MM.1S (cell line): Measurements from ENCODE around the gene DPP6.

ENCODE experiments used
- DNase-seq: peaks from one replicate; pipeline ENCODE4 v3.0.0-alpha.2; 2015
- H2AFZ ChIP-seq: fragments of 300-600 bp; sonication (generic); 2 replicates; pipeline ENCODE4 v1.6.0; 2016; ENCODE audit warnings: antibody characterized with exemption, low read length
- H3F3A ChIP-seq: fragments of 300-600 bp; sonication (generic); 2 replicates; pipeline ENCODE4 v1.6.1; 2016; ENCODE audit warnings: mild to moderate bottlenecking, antibody characterized with exemption, low read length, moderate library complexity, mixed read lengths; ENCODE audit not compliant: insufficient read depth
- H3K27ac ChIP-seq: fragments of 300-600 bp; sonication (generic); 2 replicates; pipeline ENCODE4 v1.5.1; 2016; ENCODE audit warnings: mild to moderate bottlenecking, low read length
- H3K27me3 ChIP-seq: fragments of 300-600 bp; sonication (generic); replicated peaks from 2 replicates; pipeline ENCODE4 v1.6.0; 2016; ENCODE audit warnings: low read length; ENCODE audit not compliant: insufficient read depth
- H3K36me3 ChIP-seq: fragments of 300-600 bp; sonication (generic); replicated peaks from 2 replicates; pipeline ENCODE4 v1.6.1; 2016; ENCODE audit warnings: mild to moderate bottlenecking, low read length, mixed read lengths; ENCODE audit not compliant: insufficient read depth
- H3K4me1 ChIP-seq: fragments of 300-600 bp; sonication (generic); 2 replicates; pipeline ENCODE4 v1.6.1; 2016; ENCODE audit warnings: low read length, mixed read lengths
- H3K4me2 ChIP-seq: fragments of 300-600 bp; sonication (generic); 2 replicates; pipeline ENCODE4 v1.6.0; 2016; ENCODE audit warnings: low read depth, low read length
- H3K4me3 ChIP-seq: fragments of 300-600 bp; sonication (generic); 2 replicates; pipeline ENCODE4 v1.5.1; 2016; ENCODE audit warnings: low read length, mixed read lengths
- H3K79me2 ChIP-seq: fragments of 300-600 bp; sonication (generic); 2 replicates; pipeline ENCODE4 v1.6.1; 2016; ENCODE audit warnings: mixed run types, low read length, mixed read lengths
- H3K9ac ChIP-seq: fragments of 300-600 bp; sonication (generic); 2 replicates; pipeline ENCODE4 v1.6.1; 2016; ENCODE audit warnings: low read length, mixed read lengths
- H3K9me2 ChIP-seq: fragments of 300-600 bp; sonication (generic); replicated peaks from 2 replicates; pipeline ENCODE4 v1.6.1; 2016; ENCODE audit warnings: mild to moderate bottlenecking, low read length, mixed read lengths; ENCODE audit not compliant: insufficient read depth
- H3K9me3 ChIP-seq: fragments of 300-600 bp; sonication (generic); replicated peaks from 2 replicates; pipeline ENCODE4 v1.6.1; 2016; ENCODE audit warnings: mild to moderate bottlenecking, low read length, mixed read lengths; ENCODE audit not compliant: insufficient read depth
- H4K20me1 ChIP-seq: fragments of 300-600 bp; sonication (generic); 2 replicates; pipeline ENCODE4 v1.6.1; 2016; ENCODE audit warnings: mild to moderate bottlenecking, low read length, moderate library complexity, mixed read lengths; ENCODE audit not compliant: insufficient read depth
- EZH2 ChIP-seq: fragments of 300-600 bp; sonication (generic); optimal IDR thresholded peaks from 2 replicates; pipeline ENCODE3; 2017; ENCODE audit warnings: low read depth, mild to moderate bottlenecking, antibody characterized with exemption, low read length, mixed read lengths
- EZH2phosphoT487 ChIP-seq: fragments of 300-600 bp; sonication (generic); IDR thresholded peaks from 2 replicates; pipeline ENCODE4 v1.6.1; 2018; ENCODE audit warnings: antibody characterized with exemption, low read length
- TF ChIP-seq, protein P1 (sequence below): fragments of 300-600 bp; sonication (generic); IDR thresholded peaks from 2 replicates; pipeline ENCODE4 v1.5.1; 2016; ENCODE audit warnings: antibody characterized with exemption, low read length, mixed read lengths

The DPP6 gene

DNA sequence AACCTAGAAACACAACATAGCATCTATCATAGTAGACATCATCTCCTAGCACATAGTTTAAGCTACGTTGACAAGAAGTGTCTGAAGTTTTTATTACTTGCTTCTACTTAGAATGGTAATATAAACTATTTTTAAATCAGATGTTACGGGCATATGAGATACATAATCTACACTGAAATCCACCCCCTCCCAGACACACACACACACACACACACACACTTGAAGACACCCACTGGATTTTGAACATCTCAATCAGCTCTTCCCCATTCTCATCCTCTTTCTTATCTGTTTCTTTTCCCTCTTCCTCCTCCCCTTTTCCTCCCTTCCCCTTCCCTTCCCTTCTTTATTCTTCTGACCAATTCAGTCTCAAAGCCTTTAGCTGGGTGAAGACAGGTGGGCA, 774.8 kb downstream of the DPP6 start:
- Histone ChIP-seq H3K27ac (no peak overlapping the region), H3K4me3 (no peak overlapping the region), H3F3A (no peaks in the 10 kb centered on the region), H2AFZ (no peak overlapping the region), H4K20me1 (no peaks in the 10 kb centered on the region), H3K36me3 (no peaks in the 10 kb centered on the region), H3K9me2 (no peaks in the 10 kb centered on the region), H3K9ac (no peak overlapping the region), H3K9me3 (no peaks in the 10 kb centered on the region), H3K27me3 (0 out of 2 replicates have a peak, but pooled peaks cover 5% of the 10 kb centered on the region), H3K4me1 (no peaks in the 10 kb centered on the region), H3K79me2 (no peaks in the 10 kb centered on the region), H3K4me2 (no peak overlapping the region)
- TF ChIP-seq EZH2phosphoT487 (no peak), EZH2 (no peak)
- TF ChIP-seq, protein P1, sequence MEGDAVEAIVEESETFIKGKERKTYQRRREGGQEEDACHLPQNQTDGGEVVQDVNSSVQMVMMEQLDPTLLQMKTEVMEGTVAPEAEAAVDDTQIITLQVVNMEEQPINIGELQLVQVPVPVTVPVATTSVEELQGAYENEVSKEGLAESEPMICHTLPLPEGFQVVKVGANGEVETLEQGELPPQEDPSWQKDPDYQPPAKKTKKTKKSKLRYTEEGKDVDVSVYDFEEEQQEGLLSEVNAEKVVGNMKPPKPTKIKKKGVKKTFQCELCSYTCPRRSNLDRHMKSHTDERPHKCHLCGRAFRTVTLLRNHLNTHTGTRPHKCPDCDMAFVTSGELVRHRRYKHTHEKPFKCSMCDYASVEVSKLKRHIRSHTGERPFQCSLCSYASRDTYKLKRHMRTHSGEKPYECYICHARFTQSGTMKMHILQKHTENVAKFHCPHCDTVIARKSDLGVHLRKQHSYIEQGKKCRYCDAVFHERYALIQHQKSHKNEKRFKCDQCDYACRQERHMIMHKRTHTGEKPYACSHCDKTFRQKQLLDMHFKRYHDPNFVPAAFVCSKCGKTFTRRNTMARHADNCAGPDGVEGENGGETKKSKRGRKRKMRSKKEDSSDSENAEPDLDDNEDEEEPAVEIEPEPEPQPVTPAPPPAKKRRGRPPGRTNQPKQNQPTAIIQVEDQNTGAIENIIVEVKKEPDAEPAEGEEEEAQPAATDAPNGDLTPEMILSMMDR, result no peak
- DNase-seq, result no peak

DNA sequence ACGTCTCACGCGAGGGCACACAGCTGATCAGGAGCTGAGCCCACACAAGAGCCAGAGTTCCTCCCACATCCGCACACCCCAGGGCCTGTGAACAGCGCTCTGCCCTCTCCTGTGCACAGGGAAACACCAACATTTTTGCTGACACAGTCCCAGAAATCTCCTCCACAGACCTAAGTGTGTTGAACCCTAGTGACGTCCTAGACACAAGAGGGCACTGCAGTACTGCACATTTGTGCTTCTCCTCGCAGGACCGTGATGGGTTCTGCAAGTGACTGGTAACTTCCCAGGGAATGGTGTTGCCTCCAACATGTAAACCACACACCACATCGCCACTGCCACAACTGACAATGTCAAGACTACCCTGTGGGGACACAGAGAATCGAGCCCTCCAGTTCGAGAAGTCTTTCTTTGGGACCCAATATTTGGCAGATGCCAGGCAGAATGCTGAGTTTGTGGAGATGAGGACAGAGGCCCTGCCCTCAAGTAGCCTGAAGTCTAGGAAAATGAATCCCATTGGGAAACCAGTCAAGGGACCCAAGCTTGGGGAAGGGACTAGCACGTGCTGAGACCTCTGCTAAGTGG, 780.5 kb downstream of the DPP6 start:
- no peaks in the 10 kb centered on the region for H3K9me3 ChIP-seq
- no peak overlapping the region for H3K9ac ChIP-seq
- H3K9me2 ChIP-seq, result no peaks in the 10 kb centered on the region
- no peaks in the 10 kb centered on the region for H3K79me2 ChIP-seq
- H3K36me3 ChIP-seq, result no peaks in the 10 kb centered on the region
- H2AFZ ChIP-seq, result no peak overlapping the region
- H3K4me1 ChIP-seq, result no peaks in the 10 kb centered on the region
- 0 out of 2 replicates have a peak, but pooled peaks cover 5% of the 10 kb centered on the region for H3K27me3 ChIP-seq
- H3K4me3 ChIP-seq, result no peak overlapping the region
- no peak overlapping the region for H3K4me2 ChIP-seq
- no peaks in the 10 kb centered on the region for H4K20me1 ChIP-seq
- H3K27ac ChIP-seq, result no peak overlapping the region
- TF ChIP-seq EZH2phosphoT487, result no peak
- TF ChIP-seq, protein P1, result no peak
- TF ChIP-seq EZH2, result no peak
- DNase-seq, result no peak
- no peaks in the 10 kb centered on the region for H3F3A ChIP-seq

DNA sequence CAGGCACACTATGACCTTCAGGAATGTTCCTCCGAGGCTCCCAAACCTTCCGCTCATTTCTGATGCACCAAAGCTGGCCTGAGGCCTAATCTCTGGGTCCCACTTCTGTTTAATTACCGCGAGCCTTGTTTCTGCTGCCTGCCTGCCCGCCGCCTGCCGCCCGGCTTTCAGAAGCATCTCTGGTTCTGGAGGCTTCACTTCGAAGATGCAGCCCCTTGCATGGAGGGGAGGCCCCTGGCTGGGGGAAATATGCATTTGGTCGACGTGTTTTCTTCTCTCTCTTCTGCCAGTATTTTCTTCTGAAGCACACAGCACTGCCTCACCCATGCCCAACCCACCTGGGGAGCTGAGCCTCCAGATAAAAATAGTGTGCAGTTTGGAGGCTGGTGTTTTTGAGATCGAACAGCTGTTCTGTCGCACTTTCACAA, 783.8 kb downstream of the DPP6 start:
- no peak overlapping the region for H3K4me2 ChIP-seq
- no peak overlapping the region for H2AFZ ChIP-seq
- no peaks in the 10 kb centered on the region for H3K9me3 ChIP-seq
- TF ChIP-seq EZH2 (no peak), EZH2phosphoT487 (no peak)
- TF ChIP-seq, protein P1, result no peak
- H3K4me3 ChIP-seq, result no peak overlapping the region
- no peaks in the 10 kb centered on the region for H3K4me1 ChIP-seq
- H3F3A ChIP-seq, result no peaks in the 10 kb centered on the region
- no peak for DNase-seq
- H4K20me1 ChIP-seq, result no peaks in the 10 kb centered on the region
- no peaks in the 10 kb centered on the region for H3K79me2 ChIP-seq
- H3K36me3 ChIP-seq, result no peaks in the 10 kb centered on the region
- no peaks in the 10 kb centered on the region for H3K9me2 ChIP-seq
- H3K27me3 ChIP-seq, result peaks cover 16% of the 10 kb centered on the region; the same call in 1 of the 2 replicates
- no peak overlapping the region for H3K9ac ChIP-seq
- H3K27ac ChIP-seq, result no peak overlapping the region
